IPS-11a (cell line): ENCODE results near the gene SSBP2.
"Not testable (repeated sequence)": the region's sequence is repeated elsewhere in the genome, so short reads cannot be mapped to it uniquely, and the experiment has no call there.

ENCODE experiments used
- H3K4me3 ChIP-seq: one replicate; pipeline ENCODE4 v1.5.1; 2013; ENCODE audit warnings: low read depth, low read length, control low read depth

Gene SSBP2

DNA sequence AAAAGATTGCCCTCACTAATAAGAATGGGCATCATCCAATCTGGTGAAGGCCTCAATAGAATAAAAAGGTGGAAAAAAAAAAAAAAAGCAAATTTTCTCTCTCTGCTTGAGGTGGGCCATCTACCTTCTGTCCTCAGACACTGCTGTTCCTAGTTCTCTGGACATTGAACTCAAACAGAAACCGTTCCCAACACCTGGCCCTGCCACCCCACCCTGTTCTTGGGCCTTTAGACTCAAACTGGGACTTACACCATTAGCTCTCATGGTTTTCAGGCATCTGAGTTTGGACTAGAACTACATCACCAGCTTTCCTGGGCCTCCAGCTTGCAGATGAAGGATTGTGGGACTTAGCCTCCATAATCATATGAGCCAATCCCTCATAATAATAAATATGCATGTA is 71.0 kb downstream of the SSBP2 start:
- no peak overlapping the region for H3K4me3 ChIP-seq

GRCh38 chr5:81675420-81675819 is 75.5 kb downstream of the SSBP2 start:
- no peak overlapping the region for H3K4me3 ChIP-seq

GRCh38 chr5:81665795-81666194 is 85.1 kb downstream of the SSBP2 start:
- H3K4me3 ChIP-seq: no peak overlapping the region

GRCh38 chr5:81660624-81661023 is 90.3 kb downstream of the SSBP2 start:
- H3K4me3 ChIP-seq: not testable (repeated sequence)

DNA sequence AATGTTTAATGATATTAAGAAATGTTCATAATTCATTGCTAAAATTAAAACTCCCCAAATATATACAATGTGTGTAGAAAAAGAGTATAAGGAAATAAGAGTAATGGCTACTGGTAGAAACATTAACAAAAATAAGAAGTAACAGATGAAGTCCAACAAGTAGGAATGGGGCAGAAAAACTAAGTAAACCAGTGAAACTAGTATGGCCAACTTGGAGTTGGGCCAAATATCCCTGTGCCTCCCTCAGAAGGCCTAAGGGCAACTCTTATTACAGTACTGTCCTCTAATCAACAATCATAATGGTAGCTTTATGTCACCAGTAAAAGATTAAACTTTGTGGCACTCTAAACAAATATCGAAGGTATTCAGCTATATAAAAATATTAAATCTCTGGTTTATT is 93.5 kb downstream of the SSBP2 start:
- H3K4me3 ChIP-seq: no peak overlapping the region

- no peak overlapping the region for H3K4me3 ChIP-seq
These were observed 94.1 kb downstream of the SSBP2 start for GRCh38 chr5:81656783-81657182.

DNA sequence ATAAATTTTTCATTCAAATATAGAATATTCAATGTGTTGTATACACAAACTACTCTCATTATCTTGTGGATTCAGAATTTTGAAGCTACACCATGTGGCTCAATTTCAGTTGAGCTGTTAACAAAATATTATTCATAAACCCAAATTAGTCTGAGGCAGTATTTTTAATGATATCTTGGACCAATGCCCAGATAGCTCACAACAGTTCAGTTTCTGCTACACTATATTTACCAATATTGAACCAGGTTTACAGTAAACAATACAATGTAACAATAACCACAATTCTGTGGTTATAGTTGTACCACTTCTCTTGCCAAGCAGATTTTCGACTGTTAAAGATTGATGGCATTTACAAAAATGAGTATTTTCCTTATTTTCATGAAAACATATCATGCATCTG is 99.9 kb downstream of the SSBP2 start:
- H3K4me3 ChIP-seq: no peak overlapping the region

- H3K4me3 ChIP-seq: no peak overlapping the region
These were observed 104.4 kb downstream of the SSBP2 start for GRCh38 chr5:81646469-81646995.

- H3K4me3 ChIP-seq: no peak overlapping the region
These were observed 108.7 kb downstream of the SSBP2 start for GRCh38 chr5:81642210-81642609.

DNA sequence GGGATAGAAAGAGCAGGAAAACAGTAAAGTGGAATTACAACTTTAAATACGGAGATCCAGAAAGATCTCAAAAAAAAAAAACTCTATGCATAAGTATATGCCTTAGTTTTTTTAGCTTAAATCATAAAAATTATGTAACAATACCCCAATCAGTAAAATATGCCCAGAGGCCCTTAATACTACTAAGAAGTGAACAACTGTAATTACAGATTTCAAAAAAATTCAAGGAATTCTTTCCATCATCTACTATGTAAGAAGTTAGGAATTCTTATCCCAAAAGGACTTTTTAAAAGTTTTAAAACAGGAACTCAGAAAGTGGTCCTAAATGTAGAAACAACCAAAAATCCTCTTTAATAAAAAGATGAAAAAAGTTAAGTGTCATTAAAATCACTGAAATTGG is 111.3 kb downstream of the SSBP2 start:
- no peak overlapping the region for H3K4me3 ChIP-seq

DNA sequence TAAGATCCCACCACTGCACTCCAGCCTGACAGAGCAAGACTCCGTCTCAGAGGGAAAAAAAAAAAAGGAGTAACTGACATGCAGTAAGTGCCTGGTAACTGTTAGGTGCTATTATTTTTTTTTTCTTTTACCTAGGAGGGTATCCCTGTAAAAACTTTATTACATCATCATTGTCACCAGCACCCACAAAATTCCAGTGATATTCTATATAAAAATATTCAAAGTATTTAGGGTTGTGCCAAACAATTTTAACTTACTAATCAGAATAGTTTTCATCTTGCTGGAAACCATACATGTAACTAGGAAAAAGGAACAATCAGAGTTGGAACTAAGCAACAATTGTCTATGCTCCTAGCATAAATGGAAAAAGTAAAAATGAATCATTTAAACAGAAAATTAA is 112.4 kb downstream of the SSBP2 start:
- no peak overlapping the region for H3K4me3 ChIP-seq

DNA sequence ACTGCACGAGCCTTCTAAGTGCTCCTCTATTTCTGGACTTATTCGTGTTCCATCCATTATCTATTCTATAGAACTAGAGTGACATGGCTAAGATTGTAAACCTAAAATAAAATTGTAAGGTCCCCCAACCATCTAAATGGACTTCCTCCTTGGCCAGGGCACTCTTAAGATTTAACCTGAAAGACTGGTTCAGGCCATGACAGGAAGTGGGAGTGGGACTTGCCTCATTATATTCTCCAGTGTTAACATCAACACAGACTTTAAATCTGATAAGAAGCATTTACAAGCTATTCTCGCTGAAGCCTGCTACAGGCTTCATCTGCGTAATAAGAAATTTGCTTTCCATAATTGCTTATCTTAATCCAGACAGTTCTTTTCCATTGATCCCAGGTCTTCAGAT is 117.0 kb downstream of the SSBP2 start:
- H3K4me3 ChIP-seq: no peak overlapping the region

DNA sequence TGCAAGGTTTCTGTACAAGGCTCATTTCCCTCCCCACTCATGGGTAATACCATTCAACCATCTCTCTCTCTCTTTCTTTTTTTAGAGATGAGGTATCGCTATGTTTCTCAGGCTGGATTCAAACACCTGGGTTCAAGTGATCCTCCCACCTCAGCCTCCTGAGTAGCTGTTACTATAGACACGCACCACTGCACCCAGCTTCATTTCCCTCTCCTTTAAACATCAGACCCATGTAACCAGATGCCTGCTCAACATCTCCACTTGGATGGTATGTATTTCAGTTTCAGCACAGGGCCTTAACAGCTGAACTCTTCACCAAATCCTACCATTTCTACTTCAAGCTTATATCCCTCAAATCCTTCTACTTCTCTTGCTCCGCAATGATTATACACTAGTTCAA is 117.4 kb downstream of the SSBP2 start:
- no peak overlapping the region for H3K4me3 ChIP-seq

GRCh38 chr5:81632679-81633078 is 118.2 kb downstream of the SSBP2 start:
- H3K4me3 ChIP-seq: no peak overlapping the region

GRCh38 chr5:81631621-81632020 is 119.3 kb downstream of the SSBP2 start:
- H3K4me3 ChIP-seq: no peak overlapping the region

GRCh38 chr5:81631124-81631523 is 119.8 kb downstream of the SSBP2 start:
- no peak overlapping the region for H3K4me3 ChIP-seq

DNA sequence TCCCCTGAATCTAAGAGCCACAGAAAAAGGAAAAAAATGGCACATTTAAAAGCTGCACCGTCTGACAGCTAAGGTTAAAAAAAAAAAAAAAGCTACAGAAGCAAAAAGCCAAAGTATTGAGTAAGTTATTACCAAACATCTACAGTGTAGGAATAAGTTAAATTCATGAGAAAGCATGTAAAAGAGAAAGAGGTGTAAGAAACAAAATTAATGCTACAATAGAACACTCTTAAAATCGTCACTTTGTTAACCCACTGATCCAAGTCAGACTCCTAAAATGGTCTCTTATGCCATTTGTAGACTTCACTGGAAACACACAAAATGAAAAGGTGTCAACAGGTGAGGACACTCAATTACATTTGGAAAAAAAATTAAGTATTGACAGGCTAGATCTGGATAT is 120.2 kb downstream of the SSBP2 start:
- H3K4me3 ChIP-seq: no peak overlapping the region

GRCh38 chr5:81629986-81630385 is 120.9 kb downstream of the SSBP2 start:
- H3K4me3 ChIP-seq: no peak overlapping the region

DNA sequence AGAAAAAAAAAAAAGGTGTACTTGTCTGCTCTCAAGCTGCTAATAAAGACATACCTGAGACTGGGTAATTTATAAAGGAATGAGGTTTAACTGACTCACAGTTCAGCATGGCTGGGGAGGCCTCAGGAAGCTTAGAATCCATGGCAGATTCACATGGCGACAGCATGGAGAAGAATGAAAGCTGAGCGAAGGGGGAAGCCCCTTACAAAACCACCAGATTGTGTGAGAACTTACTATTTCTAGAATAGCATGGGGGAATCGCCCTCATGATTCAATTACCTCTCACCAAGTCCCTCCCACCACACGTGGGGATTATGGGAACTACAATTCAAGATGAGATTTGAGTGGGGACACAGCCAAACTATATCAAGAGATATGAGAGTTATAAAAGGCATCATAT is 122.8 kb downstream of the SSBP2 start:
- H3K4me3 ChIP-seq: not testable (repeated sequence)

DNA sequence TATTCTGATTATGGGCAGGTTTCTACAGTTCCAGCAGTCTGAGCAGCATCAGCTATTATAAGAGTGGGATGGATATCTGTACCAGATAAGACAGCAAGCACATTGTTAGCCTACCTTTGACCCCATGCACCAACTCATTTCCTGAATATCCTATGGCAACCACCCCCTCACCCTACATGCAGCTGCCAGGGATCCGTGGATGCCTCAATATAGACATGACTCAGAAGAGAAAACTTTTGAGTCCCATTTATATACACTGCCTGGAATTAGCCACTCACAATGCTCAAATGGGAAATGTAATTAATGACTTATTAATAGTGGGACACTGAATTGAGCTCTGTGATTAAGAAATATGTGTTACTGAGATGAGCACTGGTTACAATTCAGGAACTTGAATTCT is 124.4 kb downstream of the SSBP2 start:
- H3K4me3 ChIP-seq: no peak overlapping the region

GRCh38 chr5:81609810-81610375 is 141.0 kb downstream of the SSBP2 start:
- no peak overlapping the region for H3K4me3 ChIP-seq

GRCh38 chr5:81608976-81609375 is 141.9 kb downstream of the SSBP2 start:
- H3K4me3 ChIP-seq: no peak overlapping the region

GRCh38 chr5:81607693-81608092 is 143.2 kb downstream of the SSBP2 start:
- H3K4me3 ChIP-seq: no peak overlapping the region
